Erythroblast (primary cell): Measurements from ENCODE around the gene C2orf69.

Source experiments
- GATA1 ChIP-seq: IDR thresholded peaks from 2 replicates; pipeline ENCODE4 v1.6.1; 2011; ENCODE audit warnings: low read depth, mild to moderate bottlenecking, control low read depth, low read length, moderate library complexity
- POLR2A ChIP-seq: IDR thresholded peaks from 2 replicates; pipeline ENCODE4 v1.6.1; 2011; ENCODE audit warnings: mild to moderate bottlenecking, low read length

GRCh38 chr2:199874209-199874608 is 36.9 kb upstream of the C2orf69 start:
- TF ChIP-seq POLR2A (no peak), GATA1 (no peak)
